Astrocyte (in vitro differentiated cells and primary cell): ENCODE results near the gene FARS2.

Source experiments
- EZH2 ChIP-seq: IDR thresholded peaks from 2 replicates; pipeline ENCODE4 v1.6.1; 2012; ENCODE audit warnings: mild to moderate bottlenecking, low read length, inconsistent platforms; ENCODE audit not compliant: insufficient read depth
- TF ChIP-seq, protein P1 (sequence below): IDR thresholded peaks from 2 replicates; pipeline ENCODE4 v1.5.1; 2011; ENCODE audit warnings: low read depth, mild to moderate bottlenecking, inconsistent platforms, low read length, moderate library complexity; ENCODE audit not compliant: insufficient read depth

DNA sequence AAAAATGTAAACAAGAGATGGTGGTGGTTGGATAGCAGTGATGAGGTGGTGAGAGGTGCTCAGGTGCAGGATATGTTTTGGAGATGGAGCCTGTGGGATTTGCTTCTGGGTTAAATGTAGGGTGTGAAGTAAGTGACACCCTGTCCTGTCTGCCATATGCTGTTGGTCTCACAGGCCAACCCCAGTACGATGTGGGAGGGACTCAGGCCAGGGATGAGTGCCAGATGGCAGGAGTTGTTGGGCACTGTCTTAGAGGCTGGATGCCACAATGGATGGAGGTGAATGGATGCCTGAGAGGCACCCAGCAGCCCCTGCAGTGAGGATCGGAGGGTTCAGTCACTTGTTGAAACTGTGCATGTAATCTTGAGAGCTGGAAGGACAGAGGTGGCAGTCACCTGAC, 486.1 kb downstream of the FARS2 start:
- TF ChIP-seq, protein P1, sequence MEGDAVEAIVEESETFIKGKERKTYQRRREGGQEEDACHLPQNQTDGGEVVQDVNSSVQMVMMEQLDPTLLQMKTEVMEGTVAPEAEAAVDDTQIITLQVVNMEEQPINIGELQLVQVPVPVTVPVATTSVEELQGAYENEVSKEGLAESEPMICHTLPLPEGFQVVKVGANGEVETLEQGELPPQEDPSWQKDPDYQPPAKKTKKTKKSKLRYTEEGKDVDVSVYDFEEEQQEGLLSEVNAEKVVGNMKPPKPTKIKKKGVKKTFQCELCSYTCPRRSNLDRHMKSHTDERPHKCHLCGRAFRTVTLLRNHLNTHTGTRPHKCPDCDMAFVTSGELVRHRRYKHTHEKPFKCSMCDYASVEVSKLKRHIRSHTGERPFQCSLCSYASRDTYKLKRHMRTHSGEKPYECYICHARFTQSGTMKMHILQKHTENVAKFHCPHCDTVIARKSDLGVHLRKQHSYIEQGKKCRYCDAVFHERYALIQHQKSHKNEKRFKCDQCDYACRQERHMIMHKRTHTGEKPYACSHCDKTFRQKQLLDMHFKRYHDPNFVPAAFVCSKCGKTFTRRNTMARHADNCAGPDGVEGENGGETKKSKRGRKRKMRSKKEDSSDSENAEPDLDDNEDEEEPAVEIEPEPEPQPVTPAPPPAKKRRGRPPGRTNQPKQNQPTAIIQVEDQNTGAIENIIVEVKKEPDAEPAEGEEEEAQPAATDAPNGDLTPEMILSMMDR: no peak
- no peak for TF ChIP-seq EZH2
